Panc1 (cell line): ENCODE data around the gene COP1.

ENCODE experiments used
- CTCF ChIP-seq: fragments of 450-650 bp; IDR thresholded peaks from 2 replicates; pipeline ENCODE4 v1.5.1; 2017; ENCODE audit warnings: mild to moderate bottlenecking
- POLR2AphosphoS5 ChIP-seq: IDR thresholded peaks from 2 replicates; pipeline ENCODE4 v1.6.1; 2012; ENCODE audit warnings: mild to moderate bottlenecking, low read depth, low read length, moderate library complexity

GRCh38 chr1:176157995-176158394 lies 49.1 kb downstream of the COP1 start:
- TF ChIP-seq CTCF (no peak), POLR2AphosphoS5 (no peak)
